ENCODE data around the gene SLC44A2. TPM values are rescaled to one million over a fixed set of nuclear protein-coding genes. Genes with fewer than 3 reads are reported as not detected.

SLC44A2 gene
- total and polyA plus RNA-seq, 2 of the 13 experiments (the other 11 are each of a cell fraction or from before 2014, with no cell fraction given): 2.4 to 5.6 TPM

DNA sequence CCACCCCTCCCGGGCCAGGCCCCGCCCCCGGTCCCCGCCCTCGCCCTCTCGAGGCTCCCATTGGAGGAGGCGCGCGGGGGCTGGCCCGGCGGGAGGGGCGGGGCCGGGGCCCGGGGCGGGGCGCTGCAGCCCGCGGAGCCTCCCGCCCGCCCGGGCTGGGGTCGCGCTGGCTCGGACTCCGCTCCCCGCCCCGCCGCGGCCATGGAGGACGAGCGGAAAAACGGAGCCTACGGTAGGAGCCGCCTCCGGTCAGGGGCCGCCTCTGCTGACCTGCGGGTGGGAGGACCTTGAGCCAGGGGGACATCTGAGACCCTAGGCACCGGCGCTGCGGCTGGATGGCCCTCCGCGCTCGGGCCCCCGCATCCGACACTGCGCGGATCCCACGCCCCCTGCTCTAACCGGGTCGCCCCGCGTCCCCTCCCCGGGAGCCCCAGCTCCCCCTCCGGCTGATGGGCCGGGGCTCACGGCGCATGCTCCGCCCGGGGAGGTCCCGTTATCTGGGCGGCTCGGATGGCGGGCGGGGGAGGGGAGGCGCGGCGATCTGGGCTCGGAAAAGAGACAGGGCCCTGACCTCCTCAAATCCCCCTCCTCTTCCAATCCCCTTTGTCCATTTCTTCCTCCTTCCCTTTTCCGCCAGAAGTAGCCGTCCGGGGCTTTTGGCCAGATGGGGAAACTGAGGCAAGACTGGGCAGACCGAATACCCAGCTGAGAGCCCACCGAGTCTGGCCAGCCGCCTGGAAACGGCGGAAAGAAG lies 22.8 kb upstream of the SLC44A2 start (continued):
- TF ChIP-seq ZNF281 (CRISPR knock-in tag; IDR thresholded peaks at IDR 0.05; ENCODE audit: borderline replicate concordance) (no peak), TEF (CRISPR knock-in tag; IDR thresholded peaks at IDR 0.05) (no peak), ZMAT5 (CRISPR knock-in tag; IDR thresholded peaks at IDR 0.05; ENCODE audit: borderline replicate concordance, low read depth) (no peak), ZSCAN9 (CRISPR knock-in tag; IDR thresholded peaks at IDR 0.05; ENCODE audit: borderline replicate concordance) (no peak), ATM (IDR thresholded peaks at IDR 0.05; ENCODE audit: borderline replicate concordance) (no peak), SYNCRIP (IDR thresholded peaks at IDR 0.05; ENCODE audit: insufficient read depth, low read depth, low read length) (no peak)

Data from HepG2 (cell line).